Measurements from ENCODE around the gene ANKRD10. TPM values are rescaled to one million over a fixed set of nuclear protein-coding genes. Genes with fewer than 3 reads are reported as not detected.

The ANKRD10 gene
- total RNA-seq, 4 donors from 2014 or later: 37.3 to 51.8 (median 46.9) TPM

GRCh38 chr13:110885516-110885915 lies 29.4 kb downstream of the ANKRD10 start:
- TF ChIP-seq CTCF (IDR thresholded peaks at IDR 0.05) (no peak), POLR2A (IDR thresholded peaks at IDR 0.05) (no peak)
- no peak overlapping the region for H3K4me3 ChIP-seq (ENCODE audit: low read depth, poor library complexity, severe bottlenecking)
- intact Hi-C loops (cut with DNase I; ENCODE audit: low total_unique reads): no loop called here
- no peak for DNase-seq (ENCODE audit: low spot score in 2 of 2)
- 82 to 83% methylated on average over 10 of the region's 10 CpGs for WGBS, 2 donors

GRCh38 chr13:110884517-110884916 lies 30.4 kb downstream of the ANKRD10 start:
- TF ChIP-seq CTCF (IDR thresholded peaks at IDR 0.05) (no peak), POLR2A (IDR thresholded peaks at IDR 0.05) (no peak)
- DNase-seq (ENCODE audit: low spot score in 2 of 2): no peak
- no peak overlapping the region for H3K4me3 ChIP-seq (ENCODE audit: low read depth, poor library complexity, severe bottlenecking)
- intact Hi-C loops (cut with DNase I; ENCODE audit: low total_unique reads): no loop called here
- 73 to 75% methylated on average over 3 of the region's 3 CpGs for WGBS, 2 donors

- no peak overlapping the region for H3K4me3 ChIP-seq (ENCODE audit: low read depth, poor library complexity, severe bottlenecking)
- WGBS, 2 donors: 93 to 94% methylated on average over 7 of the region's 7 CpGs
- no peak for DNase-seq (ENCODE audit: low spot score in 2 of 2)
- intact Hi-C loops (cut with DNase I; ENCODE audit: low total_unique reads): no loop called here
- TF ChIP-seq CTCF (IDR thresholded peaks at IDR 0.05): no peak
- TF ChIP-seq POLR2A (IDR thresholded peaks at IDR 0.05): no peak
These were observed 31.3 kb downstream of the ANKRD10 start for GRCh38 chr13:110883542-110883941.

GRCh38 chr13:110882972-110883371 lies 31.9 kb downstream of the ANKRD10 start:
- 69 to 72% methylated on average over 2 of the region's 2 CpGs for WGBS, 2 donors
- H3K4me3 ChIP-seq (ENCODE audit: low read depth, poor library complexity, severe bottlenecking): no peak overlapping the region
- TF ChIP-seq CTCF (IDR thresholded peaks at IDR 0.05): no peak
- no peak for TF ChIP-seq POLR2A (IDR thresholded peaks at IDR 0.05)
- intact Hi-C loops (cut with DNase I; ENCODE audit: low total_unique reads): no loop called here
- DNase-seq (ENCODE audit: low spot score in 2 of 2): no peak

- TF ChIP-seq CTCF (IDR thresholded peaks at IDR 0.05): no peak
- TF ChIP-seq POLR2A (IDR thresholded peaks at IDR 0.05): no peak
- WGBS, 2 donors: 85 to 87% methylated on average over 13 of the region's 13 CpGs
- intact Hi-C loops (cut with DNase I; ENCODE audit: low total_unique reads): no loop called here
- DNase-seq (ENCODE audit: low spot score in 2 of 2): no peak
- H3K4me3 ChIP-seq (ENCODE audit: low read depth, poor library complexity, severe bottlenecking): no peak overlapping the region
These were observed 32.8 kb downstream of the ANKRD10 start for GRCh38 chr13:110881839-110882627.

GRCh38 chr13:110880627-110881026 lies 34.2 kb downstream of the ANKRD10 start:
- no peak for TF ChIP-seq CTCF (IDR thresholded peaks at IDR 0.05)
- no peak for TF ChIP-seq POLR2A (IDR thresholded peaks at IDR 0.05)
- no peak overlapping the region for H3K4me3 ChIP-seq (ENCODE audit: low read depth, poor library complexity, severe bottlenecking)
- intact Hi-C loops (cut with DNase I; ENCODE audit: low total_unique reads): no loop called here
- 89 to 90% methylated on average over 7 of the region's 7 CpGs for WGBS, 2 donors
- no peak for DNase-seq (ENCODE audit: low spot score in 2 of 2)
